SK-N-MC (cell line): Measurements from ENCODE around the gene CIZ1.
"Not testable (repeated sequence)": the region's sequence is repeated elsewhere in the genome, so short reads cannot be mapped to it uniquely, and the experiment has no call there.

Experiments used
- DNase-seq: peaks from one replicate; pipeline ENCODE4 v3.0.0-alpha.2; 2011; ENCODE audit warnings: low read depth, low spot score
- H3K27ac ChIP-seq: fragments of 200-600 bp; sonication (generic); 2 replicates; pipeline ENCODE4 v1.5.1; 2016; ENCODE audit warnings: mixed run types
- H3K36me3 ChIP-seq: fragments of 200-600 bp; sonication (generic); 2 replicates; pipeline ENCODE4 v1.6.1; 2017; ENCODE audit warnings: antibody characterized with exemption, low read length, mixed read lengths; ENCODE audit not compliant: insufficient read depth
- H3K4me3 ChIP-seq: fragments of 200-600 bp; sonication (generic); 2 replicates; pipeline ENCODE4 v1.5.1; 2016
- H3K9ac ChIP-seq: fragments of 200-600 bp; sonication (generic); 2 replicates; pipeline ENCODE4 v1.8.0; 2017; ENCODE audit warnings: mixed run types, mixed read lengths; ENCODE audit not compliant: insufficient read length
- H3K9me3 ChIP-seq: fragments of 200-600 bp; sonication (generic); 2 replicates; pipeline ENCODE4 v1.6.1; 2017; ENCODE audit warnings: low read depth, mild to moderate bottlenecking, antibody characterized with exemption, low read length, moderate library complexity, mixed read lengths
- EZH2 ChIP-seq: fragments of 200-600 bp; sonication (generic); IDR thresholded peaks from one replicate; pipeline ENCODE4 v1.6.1; 2017; ENCODE audit warnings: antibody characterized with exemption
- FOXP2 ChIP-seq: optimal IDR thresholded peaks from 2 replicates; pipeline ENCODE3; 2011; ENCODE audit warnings: mild to moderate bottlenecking, moderate library complexity; ENCODE audit not compliant: insufficient read depth; ENCODE audit errors: extremely low read length, control extremely low read depth
- POLR2AphosphoS5 ChIP-seq: IDR thresholded peaks from 2 replicates; pipeline ENCODE4 v1.6.1; 2012; ENCODE audit warnings: mild to moderate bottlenecking, low read depth, low read length, borderline replicate concordance

The CIZ1 gene

GRCh38 chr9:128185979-128186965 lies 5.1 kb downstream of the CIZ1 start:
- no peaks in the 10 kb centered on the region for H3K9me3 ChIP-seq
- no peak overlapping the region for H3K27ac ChIP-seq
- H3K36me3 ChIP-seq, result peaks cover 23% of the 10 kb centered on the region
- no peak overlapping the region for H3K4me3 ChIP-seq
- no peak for DNase-seq
- no peak for TF ChIP-seq POLR2AphosphoS5
- no peak for TF ChIP-seq EZH2
- no peak for TF ChIP-seq FOXP2
- no peak overlapping the region for H3K9ac ChIP-seq

- TF ChIP-seq POLR2AphosphoS5, result no peak
- no peak for TF ChIP-seq EZH2
- H3K27ac ChIP-seq, result no peak overlapping the region
- no peak overlapping the region for H3K4me3 ChIP-seq
- no peak overlapping the region for H3K9ac ChIP-seq
- no peak for DNase-seq
- no peaks in the 10 kb centered on the region for H3K9me3 ChIP-seq
- H3K36me3 ChIP-seq, result peaks cover 38% of the 10 kb centered on the region
Observed at GRCh38 chr9:128182893-128183588, 8.3 kb downstream of the CIZ1 start.

- not testable (repeated sequence) for H3K9ac ChIP-seq, H3K4me3 ChIP-seq, H3K9me3 ChIP-seq, H3K27ac ChIP-seq, DNase-seq
- peaks cover 40% of the 10 kb centered on the region for H3K36me3 ChIP-seq
Observed at GRCh38 chr9:128181480-128181879, 9.9 kb downstream of the CIZ1 start.

- no peak overlapping the region for H3K4me3 ChIP-seq
- H3K9ac ChIP-seq, result no peak overlapping the region
- peaks cover 50% of the 10 kb centered on the region for H3K36me3 ChIP-seq
- DNase-seq, result no peak
- H3K9me3 ChIP-seq, result no peaks in the 10 kb centered on the region
- H3K27ac ChIP-seq, result no peak overlapping the region
- TF ChIP-seq POLR2AphosphoS5, result no peak
- no peak for TF ChIP-seq FOXP2
- no peak for TF ChIP-seq EZH2
Observed at GRCh38 chr9:128180447-128180846, 10.9 kb downstream of the CIZ1 start.

GRCh38 chr9:128180001-128180400 lies 11.4 kb downstream of the CIZ1 start:
- H3K4me3 ChIP-seq, result no peak overlapping the region
- TF ChIP-seq POLR2AphosphoS5 (no peak), FOXP2 (no peak), EZH2 (no peak)
- H3K36me3 ChIP-seq, result peaks cover 54% of the 10 kb centered on the region
- no peak overlapping the region for H3K9ac ChIP-seq
- no peak overlapping the region for H3K27ac ChIP-seq
- H3K9me3 ChIP-seq, result no peaks in the 10 kb centered on the region
- no peak for DNase-seq

GRCh38 chr9:128178806-128179431 lies 12.5 kb downstream of the CIZ1 start:
- H3K36me3 ChIP-seq, result peaks cover 55% of the 10 kb centered on the region
- H3K27ac ChIP-seq, result no peak overlapping the region
- no peaks in the 10 kb centered on the region for H3K9me3 ChIP-seq
- H3K9ac ChIP-seq, result no peak overlapping the region
- TF ChIP-seq EZH2 (no peak), FOXP2 (no peak), POLR2AphosphoS5 (no peak)
- no peak for DNase-seq
- H3K4me3 ChIP-seq, result no peak overlapping the region

GRCh38 chr9:128175726-128176125 lies 15.6 kb downstream of the CIZ1 start:
- DNase-seq, result no peak
- no peaks in the 10 kb centered on the region for H3K9me3 ChIP-seq
- TF ChIP-seq FOXP2, result no peak
- no peak for TF ChIP-seq POLR2AphosphoS5
- no peak for TF ChIP-seq EZH2
- peaks cover 44% of the 10 kb centered on the region; the same call in 1 of the 2 replicates for H3K36me3 ChIP-seq
- no peak overlapping the region for H3K9ac ChIP-seq
- no peak overlapping the region for H3K4me3 ChIP-seq
- H3K27ac ChIP-seq, result peak overlapping the region; percentile 59

- Histone ChIP-seq H3K9me3 (no peaks in the 10 kb centered on the region), H3K9ac (no peak overlapping the region), H3K4me3 (no peak overlapping the region), H3K27ac (peak overlapping the region; percentile 59), H3K36me3 (peaks cover 39% of the 10 kb centered on the region; the same call in 1 of the 2 replicates)
- no peak for DNase-seq
- TF ChIP-seq EZH2, result no peak
- no peak for TF ChIP-seq FOXP2
- no peak for TF ChIP-seq POLR2AphosphoS5
Observed at GRCh38 chr9:128175102-128175563, 16.2 kb downstream of the CIZ1 start.
